ENCODE measurements around the gene EEF1AKMT2.
"Not testable (repeated sequence)": the region's sequence is repeated elsewhere in the genome, so short reads cannot be mapped to it uniquely, and the experiment has no call there.

Gene EEF1AKMT2

DNA sequence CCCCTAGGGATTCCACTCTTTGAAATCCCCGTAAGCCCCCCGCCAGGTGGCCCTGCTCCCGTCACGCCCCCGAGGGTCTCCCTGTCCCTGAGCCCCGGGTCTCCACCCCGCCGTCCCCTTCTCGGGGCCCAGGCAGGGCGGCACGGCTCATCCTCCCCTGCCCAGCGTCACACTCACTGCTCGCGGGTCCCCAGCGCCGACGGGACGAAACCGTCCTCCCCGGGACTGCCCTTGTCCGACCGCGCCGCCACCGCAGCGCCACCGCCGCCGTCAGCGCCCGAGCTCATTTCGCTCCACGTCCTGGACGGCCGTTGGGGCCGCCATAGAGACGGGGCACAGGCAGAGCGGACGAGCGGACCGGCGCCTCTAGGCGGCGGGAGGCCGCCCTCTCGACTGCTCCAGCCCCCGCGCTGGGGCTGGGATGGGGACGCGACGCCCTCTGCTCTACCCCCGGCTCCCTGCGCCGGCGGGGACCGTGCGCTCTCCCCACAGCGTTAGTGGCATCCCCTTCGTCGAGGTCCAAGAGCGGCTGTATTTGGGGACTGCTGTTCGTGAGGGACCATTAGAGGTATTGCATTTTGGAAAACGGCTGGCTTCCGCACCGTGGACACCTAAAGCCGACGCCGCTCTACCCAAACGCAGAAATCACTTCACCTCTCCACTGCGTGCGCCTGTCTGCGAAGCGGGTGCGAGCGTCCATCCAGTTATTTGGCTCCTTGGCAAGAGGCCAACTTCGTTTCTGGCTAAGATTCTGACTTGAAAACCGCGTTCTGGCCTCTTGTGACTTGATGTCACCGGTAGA lies at the start of gene EEF1AKMT2:
EEF1AKMT2 (minus strand) TSS at position 341 of the 802 bp plus-strand sequence; CDS start at position 287, 54 bp downstream.
- ATAC-seq: peak; percentile 99

DNA sequence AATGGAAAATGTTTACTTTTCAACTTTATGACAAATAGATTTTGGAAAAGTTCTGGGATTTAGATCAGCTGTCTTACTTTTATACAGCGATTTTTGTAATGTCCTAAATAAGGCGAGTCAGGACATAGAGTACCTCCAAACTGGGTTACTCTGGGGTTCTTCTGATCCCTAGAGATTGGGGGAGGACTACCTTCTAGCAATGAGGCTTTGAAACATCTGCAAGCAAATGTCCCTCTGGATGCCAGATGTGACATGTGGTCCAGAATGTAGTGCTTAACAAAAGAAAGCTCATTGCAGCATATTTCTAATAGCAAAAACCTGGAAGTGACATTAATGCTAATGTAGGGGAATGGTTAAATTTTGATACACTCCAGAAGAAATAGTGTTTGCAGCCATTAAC lies 46.0 kb upstream of the EEF1AKMT2 start:
- no peak for ATAC-seq

GRCh38 chr10:124831116-124831515 lies 39.4 kb upstream of the EEF1AKMT2 start:
- ATAC-seq: no peak

GRCh38 chr10:124830445-124830844 lies 38.8 kb upstream of the EEF1AKMT2 start:
- ATAC-seq: no peak

DNA sequence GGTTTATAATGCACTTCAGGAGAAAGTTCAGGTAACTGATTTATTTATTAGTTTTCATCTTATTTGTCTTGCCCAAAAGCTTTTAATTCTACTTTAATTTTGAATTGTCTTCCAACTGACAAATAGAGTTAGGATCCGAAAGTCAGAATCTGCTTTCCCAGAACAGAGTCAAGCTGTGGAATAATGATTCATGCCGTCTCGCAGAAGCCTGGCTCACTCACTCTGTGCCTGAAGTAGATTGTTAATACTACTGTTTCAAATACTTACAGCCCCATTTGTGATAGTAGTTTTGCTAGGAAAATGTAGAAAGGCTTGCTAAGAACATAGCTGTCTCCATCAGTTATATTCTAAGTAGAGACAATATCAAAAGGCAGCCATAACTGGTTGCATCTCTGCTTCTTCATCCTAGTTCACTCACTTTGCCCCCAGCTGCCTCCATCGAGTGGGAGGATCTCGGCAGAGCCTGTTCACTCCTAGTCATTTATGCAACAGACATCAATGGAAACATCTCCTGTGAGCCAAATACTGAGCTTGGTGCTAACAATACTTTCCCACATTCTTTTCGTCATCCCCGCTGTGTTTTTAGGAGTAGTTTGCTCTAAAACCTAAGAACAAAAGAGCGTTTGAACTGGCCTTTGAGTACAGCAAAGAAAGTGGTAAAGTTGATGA lies 37.9 kb upstream of the EEF1AKMT2 start:
- ATAC-seq: no peak

DNA sequence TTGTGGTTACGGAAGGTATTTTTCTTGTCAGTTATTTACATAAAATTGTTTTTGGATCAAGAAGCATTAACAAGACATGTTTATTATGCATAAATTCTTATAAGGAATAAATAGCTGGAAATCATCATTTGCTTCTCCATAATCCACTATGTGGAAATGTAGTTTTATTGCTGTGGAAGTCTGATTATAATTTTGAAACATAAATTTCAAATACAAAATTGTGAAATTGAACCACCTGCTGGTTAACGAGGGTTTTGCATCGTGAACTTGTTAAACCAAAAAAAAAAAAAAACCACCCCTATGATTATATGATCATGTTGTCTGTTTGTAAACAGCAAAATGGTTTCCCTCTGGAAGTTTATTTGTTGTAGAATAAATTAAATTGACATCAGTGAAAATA lies 35.8 kb upstream of the EEF1AKMT2 start:
- no peak for ATAC-seq

GRCh38 chr10:124826262-124826661 lies 34.6 kb upstream of the EEF1AKMT2 start:
- ATAC-seq: no peak

DNA sequence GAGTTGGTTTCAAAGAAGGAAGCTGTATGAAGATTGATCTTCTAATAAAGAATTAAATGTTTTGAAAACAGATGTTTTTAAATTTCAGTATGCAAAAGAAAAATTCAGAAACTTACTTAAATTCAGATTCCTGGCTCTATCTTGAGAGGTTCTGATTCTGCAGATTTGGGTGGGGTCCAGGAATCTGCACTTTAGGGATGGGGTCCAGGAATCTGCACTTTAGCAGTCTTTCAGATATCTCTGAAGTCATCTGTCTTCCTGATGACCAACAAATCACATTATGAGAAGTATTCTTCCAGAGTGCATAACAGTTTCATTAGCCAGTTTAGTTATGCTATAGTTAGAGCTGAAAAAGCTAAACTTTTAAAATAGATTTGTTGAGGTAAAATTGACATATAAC lies 34.0 kb upstream of the EEF1AKMT2 start:
- no peak for ATAC-seq

DNA sequence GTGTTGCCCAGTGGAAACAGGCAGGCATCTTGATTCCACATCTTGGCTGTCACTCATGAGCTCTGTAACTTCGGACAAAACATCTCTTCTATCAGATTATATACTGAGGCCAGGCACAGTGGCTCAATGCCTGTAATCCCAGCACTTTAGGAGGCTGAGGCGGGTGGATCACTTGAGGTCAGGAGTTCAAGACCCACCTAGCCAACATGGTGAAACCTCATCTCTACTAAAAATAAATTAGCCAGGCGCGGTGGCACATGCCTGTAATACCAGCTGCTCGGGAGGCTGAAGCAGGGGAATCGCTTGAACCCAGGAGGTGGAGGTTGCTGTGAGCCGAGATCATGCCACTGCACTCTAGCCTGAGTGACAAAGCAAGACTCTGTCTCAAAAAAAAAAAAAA lies 33.2 kb upstream of the EEF1AKMT2 start:
- not testable (repeated sequence) for ATAC-seq

GRCh38 chr10:124824507-124824906 lies 32.8 kb upstream of the EEF1AKMT2 start:
- ATAC-seq: no peak

- ATAC-seq: no peak
Observed at GRCh38 chr10:124821520-124821919, 29.8 kb upstream of the EEF1AKMT2 start.

GRCh38 chr10:124820121-124820520 lies 28.4 kb upstream of the EEF1AKMT2 start:
- no peak for ATAC-seq

DNA sequence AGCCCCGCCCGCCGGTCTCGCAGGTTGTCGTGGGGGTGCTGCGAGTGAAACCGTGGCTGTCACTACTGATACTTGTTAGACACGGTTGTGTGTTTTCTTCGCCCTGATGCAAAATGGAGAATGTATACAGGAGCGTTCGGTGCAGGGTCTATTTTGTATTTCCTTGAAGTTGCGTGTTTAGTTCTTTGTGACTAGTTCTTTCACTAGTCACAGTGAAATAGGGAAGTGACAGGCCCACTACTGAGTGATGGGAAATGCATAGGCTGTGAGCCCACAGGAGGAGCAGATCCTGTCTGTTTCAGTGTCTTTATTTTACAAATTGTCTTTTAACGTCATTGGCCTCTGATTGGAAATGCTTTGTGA lies 10.6 kb upstream of the EEF1AKMT2 start:
- ATAC-seq: peak; percentile 14 to 24

DNA sequence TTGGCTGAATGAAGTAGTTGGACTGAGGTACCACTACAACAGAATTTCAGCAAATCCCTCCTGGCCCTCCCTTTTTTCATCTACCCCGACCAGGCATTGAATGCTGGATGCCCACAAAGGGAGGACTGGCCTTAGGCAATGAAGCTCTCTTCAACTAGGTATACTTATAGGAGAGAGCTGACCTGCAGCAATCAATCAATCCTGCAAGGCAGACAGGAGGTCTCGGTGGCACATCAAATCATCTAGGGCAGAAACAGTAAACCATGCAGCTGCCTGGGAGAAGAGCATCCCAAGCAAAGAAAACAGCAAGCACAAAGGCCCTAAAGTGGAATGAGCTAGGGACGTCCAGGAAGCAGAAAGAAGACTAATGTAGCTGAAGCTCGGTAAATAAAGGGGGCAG lies 7.5 kb upstream of the EEF1AKMT2 start:
- ATAC-seq: no peak

DNA sequence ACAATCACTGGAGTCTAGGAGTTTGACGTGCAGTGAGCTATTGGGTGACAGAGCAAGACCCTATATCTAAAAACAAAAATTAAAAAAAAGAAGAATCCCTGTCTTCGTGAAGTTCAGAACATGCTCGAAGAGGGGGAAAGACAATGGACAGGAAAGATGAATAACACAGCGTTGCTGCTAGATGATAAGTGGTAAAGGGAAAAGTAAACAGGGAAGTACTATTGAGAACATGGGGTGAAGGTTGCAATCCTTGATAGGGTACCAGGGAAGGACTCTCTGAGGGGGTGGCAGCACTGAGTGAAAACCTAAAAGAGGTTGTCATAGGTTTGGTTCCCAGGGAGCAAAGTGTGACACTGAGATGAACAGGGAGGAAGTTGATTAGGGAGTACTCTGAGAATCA lies 7.1 kb upstream of the EEF1AKMT2 start:
- no peak for ATAC-seq

DNA sequence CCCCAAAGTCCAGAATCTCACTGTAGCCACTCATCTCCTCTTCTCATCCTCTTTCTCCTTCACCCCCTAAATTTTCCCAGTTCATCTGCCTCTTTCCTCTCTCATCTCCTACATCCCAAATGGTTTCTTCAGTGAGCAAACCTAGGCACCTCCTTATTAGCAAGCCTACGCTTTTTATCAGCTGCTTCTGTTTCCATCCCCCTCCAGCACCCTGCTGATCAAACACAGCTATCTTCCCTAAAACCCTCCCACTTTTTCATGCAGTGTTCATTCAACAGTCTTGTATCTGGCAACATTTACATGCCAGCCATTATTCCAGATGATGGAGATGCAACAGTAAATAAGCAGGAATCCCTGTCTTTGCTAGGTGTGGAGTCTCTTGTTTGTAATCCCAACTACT lies 6.7 kb upstream of the EEF1AKMT2 start:
- ATAC-seq: no peak

- no peak for ATAC-seq
Observed at GRCh38 chr10:124792998-124793352, 1.3 kb upstream of the EEF1AKMT2 start.

- ATAC-seq: not testable (repeated sequence)
Observed at GRCh38 chr10:124782900-124783299, 8.8 kb downstream of the EEF1AKMT2 start.

DNA sequence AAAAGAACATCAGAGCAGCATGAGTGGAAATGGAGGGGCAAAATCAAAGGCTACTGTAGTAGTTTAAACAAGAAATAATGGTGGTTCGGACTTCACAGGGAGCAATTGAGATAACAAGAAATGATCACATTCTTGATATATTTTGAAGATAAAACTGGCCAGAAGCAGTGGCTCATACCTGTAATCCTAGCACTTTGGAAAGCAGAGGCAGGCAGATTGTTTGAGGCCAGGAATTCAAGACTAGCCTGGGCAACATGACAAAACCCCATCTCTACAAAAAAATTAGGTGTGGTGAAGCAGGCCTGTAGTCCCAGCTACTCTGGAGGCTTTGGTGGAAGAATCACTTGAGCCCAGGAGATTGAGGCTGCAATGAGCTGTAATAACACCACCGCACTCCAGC lies 22.9 kb downstream of the EEF1AKMT2 start:
- ATAC-seq: no peak

DNA sequence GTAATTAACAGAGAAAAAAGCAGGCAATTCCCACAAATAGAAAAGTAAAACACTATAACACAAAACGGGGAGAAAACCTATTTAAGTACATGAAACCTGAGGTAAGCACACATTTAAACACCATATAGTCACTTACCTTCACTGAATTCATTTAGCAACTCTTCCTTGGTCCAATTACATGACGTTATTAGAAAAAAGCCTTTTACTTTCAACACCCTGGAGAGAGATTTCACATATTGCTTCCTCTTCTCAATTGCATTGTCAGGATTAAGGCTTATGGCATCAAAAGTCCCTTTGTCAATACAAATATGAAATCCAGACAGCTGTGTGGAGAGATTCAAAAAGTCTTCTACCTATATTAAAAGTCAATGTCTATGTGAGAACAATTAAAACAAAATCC lies 26.4 kb downstream of the EEF1AKMT2 start:
- ATAC-seq: no peak

DNA sequence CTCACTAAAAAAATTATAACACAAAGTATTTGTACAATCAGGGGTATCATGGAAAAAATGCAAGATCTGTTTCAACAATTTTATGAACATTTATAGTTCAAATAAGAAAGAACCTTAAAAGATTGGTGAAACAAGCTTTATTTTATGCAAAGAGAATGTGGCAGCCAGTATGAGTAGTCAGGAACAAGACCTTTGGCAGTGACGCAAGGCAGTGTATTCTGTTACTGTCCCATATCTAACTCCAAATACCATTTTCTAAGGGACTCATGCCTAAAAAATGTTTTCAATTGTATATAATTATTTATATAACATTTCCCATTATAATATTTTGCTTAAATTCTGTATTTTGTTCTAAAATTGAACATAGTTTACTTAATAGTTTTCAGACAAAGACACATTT lies 28.4 kb downstream of the EEF1AKMT2 start:
- no peak for ATAC-seq

DNA sequence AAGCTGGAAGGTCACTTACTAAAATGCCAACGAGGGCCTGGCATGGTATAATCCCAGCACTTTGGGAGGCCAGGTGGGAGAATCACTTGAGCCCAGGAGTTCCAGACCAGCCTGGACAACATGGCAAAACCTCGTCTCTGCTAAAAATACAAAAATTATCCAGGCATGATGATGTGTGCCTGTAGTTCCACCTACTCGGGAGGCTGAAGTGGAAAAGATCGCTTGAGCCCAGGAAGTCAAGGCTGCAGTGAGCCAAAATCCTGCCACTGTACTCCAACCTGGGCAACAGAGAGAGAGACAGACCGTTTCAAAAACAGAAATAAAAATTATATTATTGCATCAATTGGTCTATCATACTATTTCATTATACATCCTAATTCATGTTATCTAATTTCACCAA lies 29.4 kb downstream of the EEF1AKMT2 start:
- no peak for ATAC-seq

GRCh38 chr10:124756156-124756903 lies 35.4 kb downstream of the EEF1AKMT2 start:
- no peak for ATAC-seq

GRCh38 chr10:124755581-124755980 lies 36.1 kb downstream of the EEF1AKMT2 start:
- ATAC-seq: no peak

Measured in activated CD4-positive, CD25-positive, alpha-beta regulatory T cell treated with anti-CD3 and anti-CD28 coated beads, Interleukin-2, amount 50 U/mL, for 24 hours (primary cell).